ENCODE measurements around the gene TBX21. TPM values are rescaled to one million over a fixed set of nuclear protein-coding genes. Genes with fewer than 3 reads are reported as not detected.

Gene TBX21
- total and polyA plus RNA-seq, 9 of the 15 experiments (the other 6 are each of a cell fraction or from before 2014, with no cell fraction given): 0.07 TPM; not detected in 8

GRCh38 chr17:47709594-47709993, 23.4 kb upstream of the TBX21 start:
- no peak for FAIRE-seq
- Histone ChIP-seq H2AFZ (ENCODE audit: low read depth, low read length) (no peak overlapping the region), H3K27me3 (ENCODE audit: control insufficient read depth in 2 of 2, insufficient read depth in 2 of 2, low read length in 2 of 2) (peaks cover 10 to 22% of the 10 kb centered on the region in 2 experiments; a peak in 4 of 5 replicates), H3K4me2 (ENCODE audit: insufficient read depth, low read length) (no peak overlapping the region), H3K79me2 (ENCODE audit: control insufficient read depth, insufficient read depth, low read length) (no peaks in the 10 kb centered on the region), H3K9me1 (ENCODE audit: control insufficient read depth, insufficient read depth, low read length) (peaks cover 8% of the 10 kb centered on the region), H3K36me3 (ENCODE audit: control insufficient read depth, insufficient read depth, low read length) (peaks cover 11% of the 10 kb centered on the region; the same call in 1 of the 3 replicates), H3K9me3 (replicated peaks; ENCODE audit: control insufficient read depth, insufficient read depth, low read depth, low read length) (no peaks in the 10 kb centered on the region), H4K20me1 (replicated peaks; ENCODE audit: control insufficient read depth, insufficient read depth, low read length) (no peaks in the 10 kb centered on the region; the same call in 1 of the 2 replicates), H3K4me3 (no peak overlapping the region), H3K27ac (ENCODE audit: extremely low read depth, low read depth, low read length) (no peak overlapping the region), H3K9ac (ENCODE audit: insufficient read depth in 1 of 2, low read depth in 2 of 2, low read length in 2 of 2) (no peak overlapping the region), H3K4me1 (replicated peaks in 1 of 2; ENCODE audit: control insufficient read depth in 2 of 2, insufficient read depth in 2 of 2, low read length in 2 of 2) (peaks cover 21 to 54% of the 10 kb centered on the region in 2 experiments)
- in situ Hi-C loops (cut with MboI) (no loop called here), intact Hi-C loops (cut with micrococcal nuclease) (no loop called here)
- CTCF ChIA-PET (ENCODE audit: low intra/inter-chr PET ratio): no interaction called here
- ATAC-seq: no peak
- TF ChIP-seq RBM25 (IDR thresholded peaks at IDR 0.05; ENCODE audit: low read depth, low read length, severe bottlenecking) (peak; percentile 69), KLF6 (CRISPR knock-in tag; IDR thresholded peaks at IDR 0.05; ENCODE audit: borderline replicate concordance) (no peak), BCOR (IDR thresholded peaks at IDR 0.05) (peak; percentile 64; the same call in 1 of the 2 replicates), KDM1A (IDR thresholded peaks at IDR 0.05) (peak in 1 of 2 experiments; percentile 39; a peak in 1 of 4 replicates)
- WGBS (ENCODE audit: insufficient coverage, low coverage, missing lambda C conversion rate): 78% methylated on average over 3 of the region's 3 CpGs
- POLR2A ChIA-PET: no interaction called here
- DNase-seq (ENCODE audit: extremely low read depth in 1 of 4, low spot score in 3 of 4): no peak
- BruUV-seq (replicated peaks): no TSS peak

GRCh38 chr17:47711366-47712099, 21.5 kb upstream of the TBX21 start:
- H3K4me3 ChIP-seq: no peak overlapping the region
- no TSS peak for BruUV-seq (replicated peaks)
- CTCF ChIA-PET (ENCODE audit: low intra/inter-chr PET ratio): no interaction called here
- H3K4me2 ChIP-seq (ENCODE audit: insufficient read depth, low read length): no peak overlapping the region
- no peaks in the 10 kb centered on the region for H3K9me3 ChIP-seq (replicated peaks; ENCODE audit: control insufficient read depth, insufficient read depth, low read depth, low read length)
- POLR2A ChIA-PET: interaction anchor here (0.6 kb wide), 1 partner anchor 19 kb away, joined by 4 read pairs; no protein-coding TSS in a partner anchor
- ATAC-seq (no peak), FAIRE-seq (no peak), DNase-seq (ENCODE audit: extremely low read depth in 1 of 4, low spot score in 3 of 4) (no peak)
- WGBS (ENCODE audit: insufficient coverage, low coverage, missing lambda C conversion rate): 73% methylated on average over 11 of the region's 15 CpGs
- H3K9ac ChIP-seq (ENCODE audit: insufficient read depth in 1 of 2, low read depth in 2 of 2, low read length in 2 of 2): peak overlapping the region in 1 of 2 experiments; percentile 28; a peak in 1 of 4 replicates
- H3K4me1 ChIP-seq (replicated peaks in 1 of 2; ENCODE audit: control insufficient read depth in 2 of 2, insufficient read depth in 2 of 2, low read length in 2 of 2): peaks cover 10 to 45% of the 10 kb centered on the region in 2 experiments
- in situ Hi-C loops (cut with MboI) (no loop called here), intact Hi-C loops (cut with micrococcal nuclease) (no loop called here)
- H3K9me1 ChIP-seq (ENCODE audit: control insufficient read depth, insufficient read depth, low read length): peaks cover 8% of the 10 kb centered on the region
- H4K20me1 ChIP-seq (replicated peaks; ENCODE audit: control insufficient read depth, insufficient read depth, low read length): no peaks in the 10 kb centered on the region
- peaks cover 12 to 39% of the 10 kb centered on the region in 2 experiments; a peak in 4 of 5 replicates for H3K27me3 ChIP-seq (ENCODE audit: control insufficient read depth in 2 of 2, insufficient read depth in 2 of 2, low read length in 2 of 2)
- no peaks in the 10 kb centered on the region for H3K79me2 ChIP-seq (ENCODE audit: control insufficient read depth, insufficient read depth, low read length)
- H3K27ac ChIP-seq (ENCODE audit: extremely low read depth, low read depth, low read length): no peak overlapping the region
- H3K36me3 ChIP-seq (ENCODE audit: control insufficient read depth, insufficient read depth, low read length): peaks cover 11% of the 10 kb centered on the region; the same call in 1 of the 3 replicates
- no peak overlapping the region for H2AFZ ChIP-seq (ENCODE audit: low read depth, low read length)
- no peak for TF ChIP-seq ZNF766 (CRISPR knock-in tag; conservative IDR thresholded peaks at IDR 0.05)
- TF ChIP-seq C11orf30 (IDR thresholded peaks at IDR 0.05; ENCODE audit: low read depth): no peak
- TF ChIP-seq FOXP1 (CRISPR knock-in tag; IDR thresholded peaks at IDR 0.05): no peak
- TF ChIP-seq NFYB (IDR thresholded peaks at IDR 0.05; ENCODE audit: extremely low read depth, insufficient read length): no peak
- TF ChIP-seq HDAC2 (IDR thresholded peaks at IDR 0.05): no peak
- TF ChIP-seq ZNF224 (CRISPR knock-in tag; IDR thresholded peaks at IDR 0.05): no peak
- no peak for TF ChIP-seq PRPF4 (IDR thresholded peaks at IDR 0.05; ENCODE audit: insufficient read depth, low read depth, low read length, poor library complexity, severe bottlenecking)
- TF ChIP-seq MEF2A (IDR thresholded peaks at IDR 0.05; ENCODE audit: control insufficient read depth, low read depth, low read length): no peak
- TF ChIP-seq HCFC1 (IDR thresholded peaks at IDR 0.05; ENCODE audit: low read depth, low read length): no peak
- TF ChIP-seq ZNF253 (CRISPR knock-in tag; conservative IDR thresholded peaks at IDR 0.05): no peak
- TF ChIP-seq U2AF2 (optimal IDR thresholded peaks at IDR 0.05; ENCODE audit: low read depth, low read length): no peak
- TF ChIP-seq ZNF76 (CRISPR knock-in tag; IDR thresholded peaks at IDR 0.05; ENCODE audit: borderline replicate concordance): no peak

Measured in K562 (cell line).